Posterior vena cava (tissue), 2 donors: Measurements from ENCODE around the gene PSTPIP1. TPM values are rescaled to one million over a fixed set of nuclear protein-coding genes. Genes with fewer than 3 reads are reported as not detected.

Experiments used
- DNase-seq: peaks from one replicate; pipeline ENCODE4 v3.0.0-alpha.2; 2020; ENCODE audit warnings: low spot score
- intact Hi-C, 2 donors: fragments of 100-400 bp; cut with DNase I; formaldehyde crosslinking; loops; one replicate each; pipeline versions ENCODE4 v1.14.1 to v1.14.2; 2022 to 2023
- total RNA-seq, 2 donors: library from RNA; stranded (reverse); fragmentation: NEBNext Ultra II Directional; extraction: Animal tissue kit (Norgen Biotek cat#: 25700); gene quantifications; one replicate each; pipeline ENCODE4 v1.2.1, GENCODE V29; 2021
- donor health status: DM: yes; HTN: yes; CAD: no.
- donor health status: DM: yes; HTN: yes; CAD: no.

PSTPIP1 gene
- total RNA-seq, 2 donors from 2014 or later, result 12.9 to 18.1 TPM

DNA sequence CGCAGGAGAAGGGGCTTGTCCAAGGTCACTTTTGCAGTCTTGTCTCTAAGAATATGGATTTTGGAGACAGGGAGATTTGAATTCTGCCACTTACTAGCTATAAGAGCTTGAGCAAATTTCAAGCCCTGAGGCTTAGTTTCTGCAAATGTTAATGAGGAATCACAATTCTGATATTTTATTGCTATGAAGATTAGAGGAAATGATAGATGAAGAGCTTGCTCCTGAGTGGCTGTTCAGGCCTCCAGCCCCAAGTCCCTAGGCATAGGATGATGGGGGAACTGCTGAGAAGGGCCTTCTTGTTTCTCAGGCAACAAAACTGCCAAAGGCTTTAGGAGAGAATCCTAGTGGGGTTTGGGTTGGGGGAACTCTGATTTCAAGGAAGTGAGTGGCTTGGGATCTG is 18.8 kb upstream of the PSTPIP1 start:
- intact Hi-C loops, result loop anchor here in 1 of 2 donors (10.0 kb wide), 1 partner anchor 861 kb away; no protein-coding TSS in a partner anchor
- no peak for DNase-seq

DNA sequence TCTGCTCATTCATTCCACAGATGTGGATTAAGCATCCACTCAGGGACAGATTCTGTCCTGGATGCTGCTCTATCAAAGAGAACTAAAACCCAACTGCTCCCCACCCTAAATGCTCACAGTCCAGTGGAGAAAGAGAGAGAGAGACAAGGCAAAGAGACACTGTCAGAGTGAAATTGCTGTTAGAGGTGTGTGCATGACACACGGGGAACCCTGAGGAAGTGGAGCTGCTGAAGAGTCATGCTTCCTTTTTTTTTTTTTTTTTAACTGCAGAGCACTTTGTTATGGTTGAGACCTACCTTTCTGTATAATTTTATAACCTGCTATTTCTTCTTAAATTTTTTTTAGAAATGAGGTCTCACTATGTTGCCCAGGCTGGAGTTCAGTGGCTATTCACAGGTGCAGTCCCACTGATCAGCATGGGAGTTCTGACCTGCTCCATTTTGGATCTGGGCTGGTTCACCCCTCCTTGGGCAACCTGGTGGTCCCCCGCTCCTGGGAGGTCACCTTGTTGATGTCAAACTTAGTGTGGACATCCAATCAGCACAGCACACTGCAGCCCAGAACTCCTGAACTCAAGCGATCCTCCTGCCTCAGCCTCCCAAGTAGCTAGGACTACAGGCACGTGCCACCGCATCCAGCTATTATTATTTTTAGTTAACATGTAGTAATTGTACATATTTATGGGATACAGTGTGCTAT is 18.2 kb upstream of the PSTPIP1 start:
- intact Hi-C loops, result loop anchor here in 1 of 2 donors (10.0 kb wide), 1 partner anchor 862 kb away; no protein-coding TSS in a partner anchor
- DNase-seq, result no peak

DNA sequence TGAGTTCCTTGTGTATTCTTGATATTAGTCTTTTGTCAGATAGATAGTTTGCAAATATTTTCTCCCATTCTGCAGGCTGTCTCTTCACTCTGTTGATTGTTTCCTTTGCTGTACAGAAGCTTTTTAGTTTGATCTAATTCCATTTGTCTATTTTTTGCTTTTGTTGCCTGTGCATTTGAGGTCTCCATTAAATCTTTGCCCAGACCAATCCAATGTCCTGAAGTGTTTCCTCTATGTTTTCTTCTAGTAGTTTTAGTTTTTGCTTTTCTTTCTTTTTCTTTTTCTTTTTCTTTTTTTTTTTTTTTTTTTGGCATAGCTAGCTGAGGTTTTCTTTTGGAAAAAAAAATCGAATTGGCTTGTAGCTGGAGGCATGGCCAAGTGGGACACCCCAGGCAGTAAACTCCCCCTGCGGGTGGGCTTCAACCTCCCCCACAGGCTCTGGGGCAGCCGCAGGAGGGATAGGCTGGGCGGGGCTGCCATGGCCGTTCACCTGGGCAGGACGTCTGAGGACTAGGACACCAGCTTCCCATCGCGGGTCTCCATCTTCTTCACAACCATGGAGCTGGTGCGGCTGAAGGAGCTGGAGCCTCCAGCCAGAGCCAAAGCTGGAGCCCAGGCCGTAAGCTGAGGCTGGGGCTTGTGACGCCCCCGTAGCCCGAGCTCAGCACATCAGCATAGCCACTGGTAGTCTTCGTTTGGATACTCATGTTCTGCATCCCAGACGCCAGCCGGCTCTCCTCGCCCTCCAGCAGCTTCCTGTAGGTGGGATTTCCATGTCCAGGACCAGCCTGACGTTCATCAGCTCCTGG is 16.2 kb upstream of the PSTPIP1 start:
- intact Hi-C loops, result loop anchor here in 1 of 2 donors (10.0 kb wide), 1 partner anchor 864 kb away; no protein-coding TSS in a partner anchor
- no peak for DNase-seq

DNA sequence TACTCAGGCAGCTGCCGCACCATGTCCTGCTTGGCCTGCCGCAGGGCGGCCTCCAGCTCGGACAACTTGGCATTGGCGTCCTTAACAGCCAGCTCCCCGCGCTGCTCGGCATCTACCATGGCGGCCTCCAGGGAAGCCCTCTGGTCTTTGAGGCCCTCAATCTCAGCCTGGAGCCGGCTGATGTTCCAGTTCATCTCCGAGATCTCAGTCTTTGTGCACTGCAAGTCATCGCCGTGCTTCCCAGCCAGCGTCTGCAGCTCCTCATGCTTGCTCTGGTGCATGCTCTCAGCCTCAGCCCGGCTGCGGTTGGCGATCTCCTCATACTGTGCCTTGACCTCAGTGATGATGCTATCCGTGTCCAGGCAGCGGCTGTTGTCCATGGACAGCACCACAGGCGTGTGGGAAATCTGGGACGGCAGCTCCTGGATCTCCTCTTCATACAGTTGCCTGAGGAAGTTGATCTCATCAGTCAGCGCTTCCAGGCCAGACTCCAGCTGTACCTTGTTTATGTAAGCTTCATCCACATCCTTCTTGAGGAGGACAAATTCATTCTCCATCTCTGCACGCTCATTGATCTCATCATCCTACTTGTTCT is 15.5 kb upstream of the PSTPIP1 start:
- DNase-seq, result no peak
- intact Hi-C loops, result loop anchor here in 1 of 2 donors (10.0 kb wide), 1 partner anchor 865 kb away; no protein-coding TSS in a partner anchor

DNA sequence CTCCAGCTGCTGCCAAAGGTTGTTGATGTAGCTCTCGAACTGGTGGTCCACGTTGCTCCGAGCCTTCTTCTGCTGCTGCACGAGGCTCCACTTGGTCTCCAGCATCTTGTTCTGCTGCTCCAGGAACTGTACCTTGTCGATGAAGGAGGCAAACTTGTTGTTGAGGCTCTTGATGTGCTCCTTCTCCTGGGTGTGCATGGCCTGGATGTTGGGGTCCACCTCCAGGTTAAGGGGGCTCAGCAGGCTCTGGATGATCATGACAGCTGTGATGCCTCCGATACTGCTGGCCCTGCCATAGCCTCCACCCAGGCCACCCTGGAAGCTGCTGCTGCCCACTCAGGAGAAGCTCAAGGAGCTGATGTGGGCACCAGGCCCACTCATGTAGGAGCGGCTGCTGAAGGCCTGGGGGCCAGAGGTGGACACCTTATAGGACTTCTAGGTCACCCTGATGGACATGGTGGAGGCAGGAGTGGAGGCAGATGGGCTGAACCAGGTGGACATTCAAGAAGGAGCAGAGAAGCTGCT is 14.9 kb upstream of the PSTPIP1 start:
- no peak for DNase-seq

DNA sequence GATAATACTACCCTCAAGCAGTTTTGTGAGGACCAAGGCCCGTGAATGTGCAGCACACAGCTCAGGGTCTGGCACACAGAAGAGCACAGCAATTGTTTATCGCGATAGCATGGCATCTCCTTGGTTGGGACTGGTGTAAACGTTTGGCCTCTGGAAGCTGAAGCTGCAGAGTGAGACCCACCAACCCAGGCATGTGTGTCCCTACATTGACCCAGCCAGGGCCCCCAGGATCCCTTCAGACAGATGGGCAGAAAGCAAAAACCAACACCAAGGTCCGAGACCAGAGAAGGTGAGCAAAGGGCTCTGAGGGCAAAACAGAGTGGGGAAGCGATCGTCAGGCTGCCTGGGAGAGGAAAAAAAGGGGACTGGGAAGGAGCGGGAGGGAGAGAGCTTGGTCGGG is 12.6 kb upstream of the PSTPIP1 start:
- no peak for DNase-seq
- intact Hi-C loops, result no loop called here

More for the DNA sequence above, 14.9 kb upstream of the PSTPIP1 start:
- intact Hi-C loops, result loop anchor here in 1 of 2 donors (10.0 kb wide), 1 partner anchor 865 kb away; no protein-coding TSS in a partner anchor

DNA sequence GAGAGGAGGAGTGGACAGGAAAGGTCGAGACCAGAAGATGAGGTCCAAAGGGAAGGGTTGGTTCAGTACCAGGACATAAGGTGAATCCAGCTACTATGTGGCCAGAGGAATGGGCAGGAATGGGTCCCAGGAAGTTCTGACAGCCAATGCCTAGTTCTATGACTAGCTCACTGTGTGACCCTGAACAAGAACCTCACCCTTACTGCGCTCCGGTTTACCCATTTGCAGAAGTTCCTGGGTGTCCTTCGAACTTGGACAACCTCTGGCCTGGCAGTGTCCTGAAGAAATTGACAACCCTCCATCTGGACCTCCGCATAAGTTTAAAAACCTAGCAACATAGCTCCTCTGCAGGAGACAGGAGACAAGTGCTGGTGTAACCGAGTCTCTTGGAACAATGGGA is 12.2 kb upstream of the PSTPIP1 start:
- intact Hi-C loops, result no loop called here
- no peak for DNase-seq

DNA sequence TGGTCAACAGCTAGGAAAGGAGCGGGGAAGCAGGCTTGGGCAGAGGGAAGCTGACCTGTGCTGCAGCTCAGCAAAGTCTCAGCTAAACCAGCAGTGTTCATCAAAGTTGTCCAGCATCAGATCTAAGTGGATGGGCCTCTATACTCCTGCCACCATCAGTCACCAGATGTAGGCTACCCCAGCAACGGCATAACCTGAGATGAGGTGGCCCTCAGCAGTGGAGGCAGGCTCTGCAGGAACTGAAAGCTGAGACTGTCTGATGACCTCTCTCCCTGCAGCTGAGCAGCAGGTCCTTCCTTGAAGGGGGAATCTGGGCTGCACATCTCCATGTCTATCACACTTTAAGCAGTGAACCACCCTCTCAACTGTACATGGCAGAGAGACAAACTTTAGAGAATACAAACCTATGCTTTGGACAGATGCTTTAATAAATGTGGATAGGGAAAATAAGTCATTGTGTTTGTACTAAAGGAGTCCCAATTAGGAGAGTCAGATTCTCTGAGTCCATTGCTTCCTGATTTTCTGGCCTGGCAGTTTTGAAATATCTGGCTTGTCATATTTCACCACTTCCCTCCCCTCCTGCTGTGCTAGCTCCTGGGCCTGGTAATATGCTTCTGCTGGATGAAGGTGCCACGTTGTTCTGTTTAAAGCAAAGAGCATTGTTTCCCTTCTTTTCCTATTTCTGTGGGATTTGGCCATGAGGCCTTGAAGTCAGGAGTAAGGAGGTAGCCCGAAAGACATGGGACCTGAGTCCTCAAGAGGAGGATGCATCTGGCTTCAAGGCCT is 11.1 kb upstream of the PSTPIP1 start:
- DNase-seq, result no peak
- intact Hi-C loops, result no loop called here

DNA sequence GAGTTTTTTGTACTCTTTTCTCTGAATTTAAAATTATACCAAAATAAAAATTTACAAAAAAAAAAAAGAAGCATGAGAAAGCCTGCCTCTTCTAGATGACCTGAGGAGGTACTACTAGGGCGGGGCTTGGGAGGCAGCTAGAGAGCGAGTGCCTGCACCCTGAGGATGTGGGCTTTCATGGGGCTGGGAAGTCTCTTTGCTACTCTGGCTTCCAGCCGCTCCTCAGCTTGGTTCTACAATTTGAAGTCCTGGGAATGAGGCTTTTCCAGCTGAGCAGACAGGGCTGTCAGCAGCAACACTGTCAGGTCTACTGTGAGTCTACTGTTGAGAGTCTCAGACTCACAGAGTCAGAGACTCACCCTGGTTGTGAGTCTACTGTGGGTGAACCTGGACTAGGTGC is 8.2 kb upstream of the PSTPIP1 start:
- intact Hi-C loops, result no loop called here
- DNase-seq, result no peak

DNA sequence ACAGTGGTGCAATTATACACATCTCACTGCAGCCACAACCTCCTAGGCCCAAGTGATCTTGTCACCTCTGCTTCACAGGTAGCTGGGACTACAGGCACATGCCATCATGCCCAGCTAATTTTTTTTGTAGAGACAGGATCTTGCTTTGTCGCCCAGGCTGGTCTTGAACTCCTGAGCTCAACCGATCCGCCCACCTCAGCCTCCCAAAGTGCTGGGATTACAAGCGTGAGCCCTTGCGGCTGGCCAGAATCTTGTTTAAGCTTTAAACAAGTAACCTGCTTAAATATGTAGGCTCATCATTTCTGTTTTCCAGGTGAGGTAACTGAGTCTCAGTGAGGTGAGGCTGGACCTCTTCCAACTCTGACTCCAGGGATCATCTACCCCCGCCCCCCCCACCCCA is 7.7 kb upstream of the PSTPIP1 start:
- intact Hi-C loops, result no loop called here
- no peak for DNase-seq

DNA sequence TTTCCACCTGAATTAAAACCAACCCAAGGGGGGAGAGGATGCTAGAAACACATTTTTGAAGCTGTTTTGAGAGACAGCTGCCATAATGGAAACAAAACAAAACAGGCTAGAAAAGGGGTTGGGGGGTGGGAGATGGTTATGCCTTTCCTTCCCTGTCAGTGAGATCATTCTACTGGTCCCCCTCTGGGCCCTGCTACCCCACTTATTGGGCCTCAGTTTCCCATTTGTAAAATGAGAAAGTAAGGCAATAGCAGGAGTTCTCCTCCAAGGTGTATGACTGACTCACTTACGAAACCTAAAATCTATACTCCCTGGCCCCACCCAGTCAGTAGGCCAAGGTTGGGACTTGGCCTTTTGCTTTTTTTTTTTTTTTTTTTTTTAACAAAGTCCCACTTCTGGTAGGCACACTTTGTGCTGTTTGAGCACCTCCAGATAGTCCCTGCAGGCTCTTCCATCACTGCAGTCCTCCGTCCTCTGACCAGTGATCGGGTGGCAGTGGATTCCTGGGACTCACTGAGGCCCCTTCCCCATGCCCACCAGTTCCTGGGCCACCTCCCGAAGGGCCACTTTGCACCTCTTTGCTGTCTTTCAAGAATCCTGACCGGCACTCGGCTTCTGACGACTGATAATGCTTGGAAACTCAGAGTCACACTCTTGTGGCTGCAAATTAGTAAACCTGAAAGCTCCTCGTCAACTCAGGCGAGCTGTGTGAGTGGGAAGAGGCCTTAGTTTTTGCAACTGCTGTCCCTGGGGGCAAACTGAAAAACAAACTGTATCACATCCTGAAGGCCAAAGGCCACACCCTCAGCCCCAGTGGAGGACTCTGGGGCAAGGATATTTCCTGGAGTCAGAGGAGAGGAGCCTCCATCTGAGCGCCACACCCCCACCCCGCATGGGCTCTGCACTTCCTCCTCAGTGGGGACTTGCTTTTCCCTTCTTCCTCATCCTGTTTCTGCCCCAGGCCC is 6.7 kb upstream of the PSTPIP1 start:
- intact Hi-C loops, result no loop called here
- peak; percentile 91 for DNase-seq

DNA sequence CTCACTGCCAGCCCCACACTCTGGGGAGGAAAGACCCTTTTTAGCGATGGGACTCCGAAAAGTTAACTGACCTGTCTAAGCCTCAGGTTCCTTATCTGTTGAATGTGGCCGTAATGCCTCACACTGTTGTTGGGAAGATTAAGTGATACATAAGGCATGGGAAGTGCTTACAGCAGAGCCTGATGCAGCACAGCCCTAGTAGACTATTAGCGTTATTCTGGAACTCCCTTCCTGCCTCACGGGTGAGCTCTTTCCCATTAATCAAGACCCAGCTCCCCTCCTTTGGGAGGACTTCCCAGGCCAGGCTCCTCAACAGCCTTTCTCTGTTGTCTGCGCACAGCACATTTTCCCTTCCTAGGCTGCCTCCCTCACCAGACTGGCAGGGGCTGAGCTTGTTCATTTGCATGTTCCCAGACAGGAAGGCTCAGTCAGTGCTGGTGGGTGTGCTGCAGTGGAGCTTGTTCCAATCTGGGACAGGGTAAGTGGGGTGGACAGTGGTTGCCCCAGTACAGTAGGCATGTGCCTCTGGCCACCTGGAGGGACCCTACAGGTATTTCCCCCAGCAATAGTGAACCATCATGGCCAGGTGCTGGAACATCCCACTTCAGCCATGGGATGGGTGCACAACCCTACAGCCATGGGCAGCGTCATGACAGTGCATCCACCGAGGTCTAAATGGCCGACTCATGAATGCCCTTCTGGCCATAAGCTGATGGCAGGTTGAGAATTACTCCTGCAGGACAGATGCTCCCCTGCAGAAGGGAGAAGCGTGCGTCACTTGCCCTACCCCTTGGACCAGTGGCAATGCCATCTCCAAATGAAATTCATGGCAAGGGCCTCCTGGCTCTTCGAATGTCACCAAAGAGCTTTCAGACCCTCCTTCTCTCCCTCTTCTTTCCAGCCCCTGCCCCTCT is 5.8 kb upstream of the PSTPIP1 start:
- no peak for DNase-seq
- intact Hi-C loops, result no loop called here

DNA sequence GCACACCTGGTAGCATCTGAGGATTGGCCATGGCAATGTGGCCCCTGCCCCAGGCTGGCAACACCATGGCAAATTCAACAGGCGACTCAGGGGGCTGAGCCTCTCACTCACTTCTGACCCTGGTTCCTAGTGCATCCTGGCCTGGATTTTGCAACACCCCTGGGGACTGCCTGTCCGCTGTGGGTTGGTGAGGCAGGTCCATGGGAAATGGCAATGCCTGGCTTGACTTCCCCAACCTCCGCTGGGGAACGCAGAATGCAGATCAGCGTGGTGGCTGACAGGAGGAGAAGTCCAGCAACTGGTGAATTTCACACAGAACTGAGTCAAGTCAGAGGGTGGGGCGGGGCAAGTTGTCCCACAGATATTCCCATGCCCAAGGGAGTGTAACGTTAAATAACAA is 3.9 kb upstream of the PSTPIP1 start:
- no peak for DNase-seq

DNA sequence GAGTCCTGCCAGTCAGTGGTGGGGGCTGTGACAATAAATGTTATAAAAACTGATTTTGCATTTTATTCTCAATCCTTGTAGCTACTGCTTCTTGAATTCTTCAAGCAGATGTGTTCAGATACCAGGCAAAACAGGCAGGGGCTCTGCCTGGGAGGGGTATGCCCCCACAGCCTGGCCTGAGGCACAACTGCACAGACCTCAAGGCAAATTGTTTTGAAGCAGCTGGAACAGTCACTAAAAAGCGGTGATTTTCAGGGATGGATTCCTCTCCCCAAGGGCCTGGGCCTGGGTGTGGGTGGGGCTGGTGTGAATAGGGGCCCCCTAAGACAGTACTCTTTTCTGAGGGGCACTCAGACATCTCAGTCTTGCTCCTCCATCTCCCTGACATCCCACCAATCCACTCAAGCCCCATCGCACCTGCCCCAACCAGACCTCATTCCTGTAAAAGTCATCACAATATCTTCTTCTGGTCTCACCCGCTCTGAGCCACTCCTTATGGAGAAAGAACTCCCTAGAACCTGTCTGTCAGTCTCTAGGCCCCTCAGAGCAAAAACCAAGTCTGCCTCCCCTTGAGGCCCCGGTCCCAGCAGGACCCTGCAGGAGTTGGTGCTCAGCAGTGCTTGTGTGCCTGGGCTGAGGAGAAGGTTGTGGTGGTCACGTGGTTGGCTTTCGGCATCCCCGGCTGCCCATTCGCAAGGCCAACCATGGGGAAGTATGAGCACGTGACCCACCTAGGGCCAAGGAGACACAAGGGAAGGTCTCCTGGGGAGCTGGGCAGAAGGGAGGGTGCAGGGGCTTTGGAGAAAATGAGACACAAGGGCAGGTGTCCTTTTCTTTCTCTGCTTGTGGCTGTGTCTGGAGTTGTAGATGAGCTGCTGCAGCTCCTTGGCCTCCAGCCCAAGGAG is 2.9 kb upstream of the PSTPIP1 start:
- DNase-seq, result peak; percentile 84
- intact Hi-C loops, result no loop called here

More for the DNA sequence above, 3.9 kb upstream of the PSTPIP1 start:
- intact Hi-C loops, result no loop called here

DNA sequence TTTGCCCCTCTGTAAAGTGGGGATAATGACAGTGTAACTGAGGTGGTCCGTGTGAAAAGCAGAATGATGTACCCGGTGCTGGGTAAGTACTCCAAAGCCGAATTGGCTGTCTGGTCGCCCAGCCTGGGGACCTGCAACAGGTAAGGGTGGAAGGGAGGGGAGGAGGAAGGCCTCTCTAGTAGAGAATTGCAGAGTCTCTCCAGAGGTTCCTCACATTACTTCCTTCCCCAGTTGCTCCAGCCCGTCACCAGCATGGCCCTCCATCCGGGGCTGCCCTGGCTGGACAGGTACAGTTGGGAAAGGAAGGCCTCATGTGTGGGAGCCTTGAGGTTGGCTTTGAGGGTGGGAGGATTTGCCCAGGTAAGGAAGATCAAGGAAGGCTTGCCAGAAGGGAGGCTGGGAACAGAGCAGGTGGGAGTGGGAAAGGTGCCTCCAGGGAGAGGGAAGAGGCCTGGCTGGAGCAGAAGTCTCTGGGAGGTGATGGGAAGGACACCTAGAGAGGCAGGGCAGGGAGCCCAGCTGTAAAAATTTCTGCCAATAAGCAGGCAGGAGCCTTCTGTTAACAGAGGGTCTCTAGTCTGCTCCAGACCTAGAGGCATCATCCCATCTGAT is 1.7 kb upstream of the PSTPIP1 start:
- DNase-seq, result peak; percentile 23
- intact Hi-C loops, result no loop called here
